ENCODE measurements around the gene USP54. TPM values are rescaled to one million over a fixed set of nuclear protein-coding genes. Genes with fewer than 3 reads are reported as not detected.

The USP54 gene
- total RNA-seq, 1 experiment from 2014 or later = 45.8 TPM

GRCh38 chr10:73480158-73480557 is 111.0 kb downstream of the USP54 start:
- H3K4me1 ChIP-seq = no peaks in the 10 kb centered on the region
- no peak for DNase-seq
- TF ChIP-seq CTCF (IDR thresholded peaks at IDR 0.05; ENCODE audit: insufficient read depth in 1 of 2, low read depth in 1 of 2, low read length in 1 of 2, severe bottlenecking in 1 of 2, unreplicated experiment in 1 of 2) = no peak
- H3K9me3 Mint-ChIP-seq (ENCODE audit: unreplicated experiment) = no peaks in the 10 kb centered on the region
- no peak overlapping the region for H3K27ac Mint-ChIP-seq (ENCODE audit: unreplicated experiment)
- H3K27me3 ChIP-seq (replicated peaks; ENCODE audit: control insufficient read depth, insufficient read depth, low read length) = no peaks in the 10 kb centered on the region
- no peaks in the 10 kb centered on the region for H3K4me1 Mint-ChIP-seq (ENCODE audit: low read depth, unreplicated experiment)
- CTCF ChIA-PET = no interaction called here
- H3K4me3 Mint-ChIP-seq (ENCODE audit: unreplicated experiment) = no peak overlapping the region
- H3K36me3 ChIP-seq (ENCODE audit: control insufficient read depth, insufficient read depth, low read length) = peaks cover 2% of the 10 kb centered on the region
- no peaks in the 10 kb centered on the region for H3K9me3 ChIP-seq
- H3K4me3 ChIP-seq (ENCODE audit: low read depth, low read length) = no peak overlapping the region
- POLR2A ChIA-PET = no interaction called here
- peaks cover 48% of the 10 kb centered on the region for H3K36me3 Mint-ChIP-seq (ENCODE audit: insufficient read depth, unreplicated experiment)
- intact Hi-C loops (cut with micrococcal nuclease; ENCODE audit: unreplicated experiment) = no loop called here
- H3K27me3 Mint-ChIP-seq (ENCODE audit: insufficient read depth, unreplicated experiment) = no peaks in the 10 kb centered on the region
- no TSS peak for BruUV-seq (replicated peaks)

GRCh38 chr10:73478636-73479035 is 112.5 kb downstream of the USP54 start:
- Histone ChIP-seq H3K4me3 (ENCODE audit: low read depth, low read length) (no peak overlapping the region), H3K27me3 (replicated peaks; ENCODE audit: control insufficient read depth, insufficient read depth, low read length) (no peaks in the 10 kb centered on the region), H3K36me3 (ENCODE audit: control insufficient read depth, insufficient read depth, low read length) (peaks cover 2% of the 10 kb centered on the region), H3K9me3 (no peaks in the 10 kb centered on the region), H3K4me1 (no peaks in the 10 kb centered on the region)
- POLR2A ChIA-PET = no interaction called here
- CTCF ChIA-PET = no interaction called here
- no TSS peak for BruUV-seq (replicated peaks)
- no peaks in the 10 kb centered on the region for H3K4me1 Mint-ChIP-seq (ENCODE audit: low read depth, unreplicated experiment)
- TF ChIP-seq CTCF (IDR thresholded peaks at IDR 0.05; ENCODE audit: insufficient read depth in 1 of 2, low read depth in 1 of 2, low read length in 1 of 2, severe bottlenecking in 1 of 2, unreplicated experiment in 1 of 2) = no peak
- no peak overlapping the region for H3K4me3 Mint-ChIP-seq (ENCODE audit: unreplicated experiment)
- intact Hi-C loops (cut with micrococcal nuclease; ENCODE audit: unreplicated experiment) = no loop called here
- H3K9me3 Mint-ChIP-seq (ENCODE audit: unreplicated experiment) = no peaks in the 10 kb centered on the region
- H3K27me3 Mint-ChIP-seq (ENCODE audit: insufficient read depth, unreplicated experiment) = no peaks in the 10 kb centered on the region
- peaks cover 56% of the 10 kb centered on the region for H3K36me3 Mint-ChIP-seq (ENCODE audit: insufficient read depth, unreplicated experiment)
- no peak overlapping the region for H3K27ac Mint-ChIP-seq (ENCODE audit: unreplicated experiment)
- DNase-seq = no peak

- no peaks in the 10 kb centered on the region for H3K4me1 ChIP-seq
- TF ChIP-seq CTCF (IDR thresholded peaks at IDR 0.05; ENCODE audit: insufficient read depth in 1 of 2, low read depth in 1 of 2, low read length in 1 of 2, severe bottlenecking in 1 of 2, unreplicated experiment in 1 of 2) = no peak
- intact Hi-C loops (cut with micrococcal nuclease; ENCODE audit: unreplicated experiment) = no loop called here
- no peaks in the 10 kb centered on the region for H3K9me3 ChIP-seq
- DNase-seq = no peak
- Mint-ChIP-seq H3K4me1 (ENCODE audit: low read depth, unreplicated experiment) (no peaks in the 10 kb centered on the region), H3K4me3 (ENCODE audit: unreplicated experiment) (no peak overlapping the region), H3K9me3 (ENCODE audit: unreplicated experiment) (no peaks in the 10 kb centered on the region), H3K36me3 (ENCODE audit: insufficient read depth, unreplicated experiment) (peaks cover 50% of the 10 kb centered on the region), H3K27ac (ENCODE audit: unreplicated experiment) (no peak overlapping the region), H3K27me3 (ENCODE audit: insufficient read depth, unreplicated experiment) (no peaks in the 10 kb centered on the region)
- ChIA-PET CTCF (no interaction called here), POLR2A (no interaction called here)
- H3K4me3 ChIP-seq (ENCODE audit: low read depth, low read length) = no peak overlapping the region
- no peaks in the 10 kb centered on the region for H3K36me3 ChIP-seq (ENCODE audit: control insufficient read depth, insufficient read depth, low read length)
- no TSS peak for BruUV-seq (replicated peaks)
- H3K27me3 ChIP-seq (replicated peaks; ENCODE audit: control insufficient read depth, insufficient read depth, low read length) = no peaks in the 10 kb centered on the region
These were observed 119.9 kb downstream of the USP54 start for GRCh38 chr10:73471226-73471625.

Data from Caco-2 (cell line).